HepG2 (cell line): Measurements from ENCODE around the gene MACROD2.

Source experiments
- ATF3 ChIP-seq: sonication (generic); formaldehyde crosslinking; IDR thresholded peaks from 2 replicates; pipeline ENCODE4 v1.4.0; 2020; ENCODE audit warnings: missing genetic modification reagents
- CTCF ChIP-seq: sonication (generic); formaldehyde crosslinking; IDR thresholded peaks from 2 replicates; pipeline ENCODE4 v1.5.0; 2020; ENCODE audit warnings: mild to moderate bottlenecking, missing genetic modification reagents, moderate library complexity
- GABPA ChIP-seq, 2 experiments: IDR thresholded peaks; 2 replicates each; pipeline ENCODE4 v1.6.1; 2011 to 2016; ENCODE audit warnings: low read depth in 2 of 2, low read length in 1 of 2, missing biosample characterization in 1 of 2, missing genetic modification characterization in 1 of 2
- MAZ ChIP-seq, 2 experiments: sonication (generic) in 1 of 2; formaldehyde crosslinking in 1 of 2; IDR thresholded peaks; 2 replicates each; pipeline versions ENCODE4 v1.5.0 to v1.6.1; 2012 to 2020; ENCODE audit warnings: low read depth in 2 of 2, mild to moderate bottlenecking in 2 of 2, borderline replicate concordance in 1 of 2, improper control_type of control experiment in 1 of 2, low read length in 1 of 2, missing genetic modification reagents in 1 of 2, moderate library complexity in 1 of 2
- NR1H2 ChIP-seq: sonication (generic); formaldehyde crosslinking; IDR thresholded peaks from 2 replicates; pipeline ENCODE4 v1.8.1; 2022; ENCODE audit warnings: low read depth, missing genetic modification reagents, borderline replicate concordance
- SIN3A ChIP-seq: IDR thresholded peaks from 2 replicates; pipeline ENCODE4 v1.6.1; 2011; ENCODE audit warnings: low read depth, mild to moderate bottlenecking, control low read depth, low read length, borderline replicate concordance
- SP1 ChIP-seq, 2 experiments: fragments of 450-650 bp in 1 of 2; sonication (generic) in 1 of 2; formaldehyde crosslinking in 1 of 2; IDR thresholded peaks; 2 replicates each; pipeline versions ENCODE4 v1.4.0 to v1.6.1; 2016 to 2020; ENCODE audit warnings: missing genetic modification reagents in 1 of 2
- ZNF468 ChIP-seq: sonication (generic); formaldehyde crosslinking; IDR thresholded peaks from 2 replicates; pipeline ENCODE4 v1.8.0; 2022; ENCODE audit warnings: mild to moderate bottlenecking, moderate library complexity, missing genetic modification reagents
- ZNF660 ChIP-seq: sonication (generic); formaldehyde crosslinking; IDR thresholded peaks from 2 replicates; pipeline ENCODE4 v1.5.1; 2020; ENCODE audit warnings: mild to moderate bottlenecking, low read depth, missing genetic modification reagents, borderline replicate concordance
- TF ChIP-seq, protein P1 (sequence below): sonication (generic); formaldehyde crosslinking; IDR thresholded peaks from 2 replicates; pipeline ENCODE4 v1.8.1; 2023; ENCODE audit warnings: missing genetic modification reagents, inconsistent platforms, borderline replicate concordance
- TF ChIP-seq, protein P2 (sequence below): sonication (generic); formaldehyde crosslinking; IDR thresholded peaks from 2 replicates; pipeline ENCODE4 v1.4.0; 2020; ENCODE audit warnings: mild to moderate bottlenecking, missing genetic modification reagents
- TF ChIP-seq, protein P3 (sequence below): sonication (generic); formaldehyde crosslinking; IDR thresholded peaks from 2 replicates; pipeline ENCODE4 v1.5.0; 2020; ENCODE audit warnings: missing genetic modification reagents

DNA sequence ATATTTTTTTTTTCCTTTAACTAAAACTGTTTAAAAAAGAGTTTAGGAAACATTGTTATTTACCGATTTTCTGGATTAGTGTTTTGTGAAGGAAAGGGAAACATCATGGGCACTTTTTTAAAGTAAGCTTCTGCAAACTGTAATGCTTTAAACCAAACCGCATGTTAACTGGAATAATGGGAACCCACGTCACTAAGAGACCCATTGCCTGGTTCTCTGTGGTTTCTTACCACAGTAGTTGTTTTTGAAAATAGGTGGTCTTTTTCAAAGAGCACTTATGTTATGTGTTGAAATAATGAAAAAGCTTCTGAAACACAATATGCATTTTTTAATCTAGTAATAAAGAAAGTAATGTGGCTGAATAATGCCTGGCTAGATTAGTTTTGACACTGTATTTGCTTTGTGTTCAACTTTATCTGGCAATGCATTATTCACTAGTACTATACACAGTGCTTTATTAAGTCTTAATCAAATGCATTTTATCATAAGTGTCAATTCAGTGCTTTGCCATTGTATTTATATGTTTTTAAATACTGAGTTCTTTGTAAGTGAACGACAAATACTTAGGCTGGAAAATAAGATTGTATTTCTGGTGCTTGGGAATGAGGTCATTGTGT, 1096.2 kb downstream of the MACROD2 start:
- TF ChIP-seq SIN3A (no peak), CTCF (CRISPR knock-in tag) (no peak), NR1H2 (CRISPR knock-in tag) (no peak), SP1 (IDR thresholded peaks at IDR 0.05) (no peak), SP1 (CRISPR knock-in tag; IDR thresholded peaks at IDR 0.05) (no peak), ZNF468 (CRISPR knock-in tag) (no peak), MAZ (IDR thresholded peaks at IDR 0.05; ENCODE audit: borderline replicate concordance, low read depth, low read length) (no peak), MAZ (CRISPR knock-in tag; IDR thresholded peaks at IDR 0.05; ENCODE audit: low read depth) (no peak), ZNF660 (CRISPR knock-in tag) (no peak), GABPA (IDR thresholded peaks at IDR 0.05; ENCODE audit: low read depth, low read length) (no peak), GABPA (CRISPR knock-in tag; IDR thresholded peaks at IDR 0.05; ENCODE audit: low read depth) (no peak), ATF3 (CRISPR knock-in tag) (no peak)
- TF ChIP-seq, protein P1, sequence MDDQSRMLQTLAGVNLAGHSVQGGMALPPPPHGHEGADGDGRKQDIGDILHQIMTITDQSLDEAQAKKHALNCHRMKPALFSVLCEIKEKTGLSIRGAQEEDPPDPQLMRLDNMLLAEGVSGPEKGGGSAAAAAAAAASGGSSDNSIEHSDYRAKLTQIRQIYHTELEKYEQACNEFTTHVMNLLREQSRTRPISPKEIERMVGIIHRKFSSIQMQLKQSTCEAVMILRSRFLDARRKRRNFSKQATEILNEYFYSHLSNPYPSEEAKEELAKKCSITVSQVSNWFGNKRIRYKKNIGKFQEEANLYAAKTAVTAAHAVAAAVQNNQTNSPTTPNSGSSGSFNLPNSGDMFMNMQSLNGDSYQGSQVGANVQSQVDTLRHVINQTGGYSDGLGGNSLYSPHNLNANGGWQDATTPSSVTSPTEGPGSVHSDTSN: no peak
- TF ChIP-seq, protein P2, sequence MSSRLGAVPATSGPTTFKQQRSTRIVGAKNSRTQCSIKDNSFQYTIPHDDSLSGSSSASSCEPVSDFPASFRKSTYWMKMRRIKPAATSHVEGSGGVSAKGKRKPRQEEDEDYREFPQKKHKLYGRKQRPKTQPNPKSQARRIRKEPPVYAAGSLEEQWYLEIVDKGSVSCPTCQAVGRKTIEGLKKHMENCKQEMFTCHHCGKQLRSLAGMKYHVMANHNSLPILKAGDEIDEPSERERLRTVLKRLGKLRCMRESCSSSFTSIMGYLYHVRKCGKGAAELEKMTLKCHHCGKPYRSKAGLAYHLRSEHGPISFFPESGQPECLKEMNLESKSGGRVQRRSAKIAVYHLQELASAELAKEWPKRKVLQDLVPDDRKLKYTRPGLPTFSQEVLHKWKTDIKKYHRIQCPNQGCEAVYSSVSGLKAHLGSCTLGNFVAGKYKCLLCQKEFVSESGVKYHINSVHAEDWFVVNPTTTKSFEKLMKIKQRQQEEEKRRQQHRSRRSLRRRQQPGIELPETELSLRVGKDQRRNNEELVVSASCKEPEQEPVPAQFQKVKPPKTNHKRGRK (CRISPR knock-in tag): no peak
- TF ChIP-seq, protein P3, sequence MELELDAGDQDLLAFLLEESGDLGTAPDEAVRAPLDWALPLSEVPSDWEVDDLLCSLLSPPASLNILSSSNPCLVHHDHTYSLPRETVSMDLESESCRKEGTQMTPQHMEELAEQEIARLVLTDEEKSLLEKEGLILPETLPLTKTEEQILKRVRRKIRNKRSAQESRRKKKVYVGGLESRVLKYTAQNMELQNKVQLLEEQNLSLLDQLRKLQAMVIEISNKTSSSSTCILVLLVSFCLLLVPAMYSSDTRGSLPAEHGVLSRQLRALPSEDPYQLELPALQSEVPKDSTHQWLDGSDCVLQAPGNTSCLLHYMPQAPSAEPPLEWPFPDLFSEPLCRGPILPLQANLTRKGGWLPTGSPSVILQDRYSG (CRISPR knock-in tag): no peak
